ENCODE results near the gene C2. TPM values are rescaled to one million over a fixed set of nuclear protein-coding genes. Genes with fewer than 3 reads are reported as not detected.
"Not testable (repeated sequence)": the region's sequence is repeated elsewhere in the genome, so short reads cannot be mapped to it uniquely, and the experiment has no call there.

The C2 gene
- total and polyA plus RNA-seq, 9 donors, result 1.4 to 32.6 (median 11.4) TPM

- TF ChIP-seq EP300 (IDR thresholded peaks at IDR 0.05) (no peak), POLR2A (IDR thresholded peaks at IDR 0.05) (no peak)
- DNase-seq, result peak in 2 of 5 donors; percentile 45 to 52
- WGBS, 3 donors, result 25 to 40% (median 37%) methylated on average over 7 of the region's 7 CpGs
- no peaks in the 10 kb centered on the region for H3K36me3 ChIP-seq
- no peak overlapping the region for H3K4me3 ChIP-seq
- no peaks in the 10 kb centered on the region for H3K9me3 ChIP-seq
- peaks cover 3% of the 10 kb centered on the region for H3K4me1 ChIP-seq (ENCODE audit: insufficient read depth)
- no peak overlapping the region for H3K27ac ChIP-seq
- H3K27me3 ChIP-seq, result no peaks in the 10 kb centered on the region
- intact Hi-C loops (cut with DNase I), result loop anchor here in 3 of 4 donors (5.0 to 10.0 kb wide), 3 partner anchors 45 to 208 kb away; partner anchors contain the start of genes NELFE (in 2 of the 3) and SKIC2 (in 2 of the 3)
These were observed 20.2 kb upstream of the C2 start for GRCh38 chr6:31907158-31907813.

GRCh38 chr6:31908255-31908654 lies 19.3 kb upstream of the C2 start:
- not testable (repeated sequence) for H3K9me3 ChIP-seq; H3K27me3 ChIP-seq; DNase-seq; H3K36me3 ChIP-seq; H3K4me3 ChIP-seq; H3K4me1 ChIP-seq (ENCODE audit: insufficient read depth); H3K27ac ChIP-seq
- 65 to 83% (median 72%) methylated on average over 5 of the region's 5 CpGs for WGBS, 3 donors
- intact Hi-C loops (cut with DNase I), result loop anchor here in 3 of 4 donors (5.0 to 10.0 kb wide), 3 partner anchors 44 to 207 kb away; partner anchors contain the start of genes NELFE (in 2 of the 3) and SKIC2 (in 2 of the 3)

- intact Hi-C loops (cut with DNase I), result loop anchor here in 3 of 4 donors (5.0 to 10.0 kb wide), 3 partner anchors 44 to 206 kb away; partner anchors contain the start of genes NELFE (in 2 of the 3) and SKIC2 (in 2 of the 3)
- TF ChIP-seq POLR2A (IDR thresholded peaks at IDR 0.05) (no peak), CTCF (IDR thresholded peaks at IDR 0.05) (no peak), EP300 (IDR thresholded peaks at IDR 0.05) (no peak)
- no peaks in the 10 kb centered on the region for H3K27me3 ChIP-seq
- H3K4me1 ChIP-seq (ENCODE audit: insufficient read depth), result peaks cover 3% of the 10 kb centered on the region
- H3K36me3 ChIP-seq, result no peaks in the 10 kb centered on the region
- H3K27ac ChIP-seq, result no peak overlapping the region
- DNase-seq, result no peak
- no peaks in the 10 kb centered on the region for H3K9me3 ChIP-seq
- 41 to 51% (median 43%) methylated on average over 4 of the region's 4 CpGs for WGBS, 3 donors
- no peak overlapping the region for H3K4me3 ChIP-seq
These were observed 18.7 kb upstream of the C2 start for GRCh38 chr6:31908791-31909190.

GRCh38 chr6:31909298-31909697 lies 18.2 kb upstream of the C2 start:
- intact Hi-C loops (cut with DNase I), result loop anchor here in 3 of 4 donors (5.0 to 10.0 kb wide), 3 partner anchors 43 to 206 kb away; partner anchors contain the start of genes NELFE (in 2 of the 3) and SKIC2 (in 2 of the 3)
- 67% methylated on average over 7 of the region's 7 CpGs for WGBS, 3 donors

GRCh38 chr6:31911826-31912585 lies 15.5 kb upstream of the C2 start:
- TF ChIP-seq CTCF (IDR thresholded peaks at IDR 0.05), result no peak
- TF ChIP-seq POLR2A (IDR thresholded peaks at IDR 0.05), result no peak
- TF ChIP-seq EP300 (IDR thresholded peaks at IDR 0.05), result no peak
- H3K27me3 ChIP-seq, result no peaks in the 10 kb centered on the region
- no peaks in the 10 kb centered on the region for H3K36me3 ChIP-seq
- no peak overlapping the region for H3K27ac ChIP-seq
- H3K9me3 ChIP-seq, result no peaks in the 10 kb centered on the region
- peaks cover 1% of the 10 kb centered on the region for H3K4me1 ChIP-seq (ENCODE audit: insufficient read depth)
- intact Hi-C loops (cut with DNase I), result no loop called here
- WGBS, 3 donors, result 66 to 69% (median 68%) methylated on average over 11 of the region's 11 CpGs
- H3K4me3 ChIP-seq, result no peak overlapping the region
- DNase-seq, result no peak

More at GRCh38 chr6:31909298-31909697, 18.2 kb upstream of the C2 start:
- H3K27ac ChIP-seq; H3K36me3 ChIP-seq; H3K9me3 ChIP-seq; H3K4me1 ChIP-seq (ENCODE audit: insufficient read depth); H3K4me3 ChIP-seq; DNase-seq; H3K27me3 ChIP-seq: not testable (repeated sequence)
